IPS DF 19.7 (cell line): ENCODE results near the gene NCL.

Experiments
- DNase-seq: peaks from one replicate; pipeline ENCODE4 v3.0.0-alpha.2; 2013; ENCODE audit warnings: low read depth, low spot score

Gene NCL

GRCh38 chr2:231463698-231464575, at the start of gene NCL:
Gene NCL (minus strand): TSS chr2:231464484. CDS start chr2:231464353, 131 bp downstream.
- peak; percentile 88 for DNase-seq

GRCh38 chr2:231513746-231514224, 49.5 kb upstream of the NCL start:
- no peak for DNase-seq

GRCh38 chr2:231512222-231512621, 47.9 kb upstream of the NCL start:
- no peak for DNase-seq

- DNase-seq = no peak
These were observed 39.5 kb upstream of the NCL start for GRCh38 chr2:231503766-231504165.

- DNase-seq = no peak
These were observed 38.3 kb upstream of the NCL start for GRCh38 chr2:231502596-231502995.

- no peak for DNase-seq
These were observed 33.4 kb upstream of the NCL start for GRCh38 chr2:231497651-231498050.

GRCh38 chr2:231494669-231495068, 30.4 kb upstream of the NCL start:
- no peak for DNase-seq

- no peak for DNase-seq
These were observed 26.5 kb upstream of the NCL start for GRCh38 chr2:231490801-231491200.

GRCh38 chr2:231489990-231490389, 25.7 kb upstream of the NCL start:
- DNase-seq = no peak

- DNase-seq = no peak
These were observed 24.0 kb upstream of the NCL start for GRCh38 chr2:231488331-231488730.

- DNase-seq = no peak
These were observed 22.7 kb upstream of the NCL start for GRCh38 chr2:231486851-231487596.

GRCh38 chr2:231483398-231484329, 19.4 kb upstream of the NCL start:
- no peak for DNase-seq

GRCh38 chr2:231482806-231483391, 18.6 kb upstream of the NCL start:
- DNase-seq = no peak

GRCh38 chr2:231480781-231481180, 16.5 kb upstream of the NCL start:
- no peak for DNase-seq

GRCh38 chr2:231479455-231479854, 15.2 kb upstream of the NCL start:
- DNase-seq = no peak

- DNase-seq = no peak
These were observed 12.6 kb upstream of the NCL start for GRCh38 chr2:231476920-231477319.

- DNase-seq = no peak
These were observed 11.7 kb upstream of the NCL start for GRCh38 chr2:231475965-231476364.

GRCh38 chr2:231472816-231473215, 8.5 kb upstream of the NCL start:
- no peak for DNase-seq

GRCh38 chr2:231470246-231470900, 6.1 kb upstream of the NCL start:
- no peak for DNase-seq

GRCh38 chr2:231469583-231469950, 5.3 kb upstream of the NCL start:
- DNase-seq = no peak
